ENCODE results near the gene TPGS2.

TPGS2 gene

GRCh38 chr18:36821681-36822080 is 7.1 kb downstream of the TPGS2 start:
- Histone ChIP-seq H3K36me3 (ENCODE audit: low read length) (no peaks in the 10 kb centered on the region), H4K20me1 (ENCODE audit: low read depth, low read length) (no peaks in the 10 kb centered on the region), H3K9me2 (replicated peaks; ENCODE audit: insufficient read depth, low read length) (no peaks in the 10 kb centered on the region), H3K27ac (ENCODE audit: low read depth, low read length) (no peak overlapping the region), H2AFZ (ENCODE audit: low read depth, low read length, severe bottlenecking) (no peak overlapping the region), H3K4me2 (ENCODE audit: low read depth, low read length, poor library complexity, severe bottlenecking) (no peak overlapping the region), H3F3A (ENCODE audit: insufficient read depth) (no peaks in the 10 kb centered on the region), H3K9me3 (ENCODE audit: insufficient read depth, low read length) (no peaks in the 10 kb centered on the region), H3K4me3 (ENCODE audit: insufficient read depth, low read length, poor library complexity, severe bottlenecking) (no peak overlapping the region), H3K79me2 (ENCODE audit: insufficient read depth, low read length) (peaks cover 25% of the 10 kb centered on the region; the same call in 1 of the 2 replicates), H3K9ac (ENCODE audit: low read length) (no peak overlapping the region), H3K27me3 (ENCODE audit: low read length) (no peaks in the 10 kb centered on the region)
- TF ChIP-seq, protein P1, sequence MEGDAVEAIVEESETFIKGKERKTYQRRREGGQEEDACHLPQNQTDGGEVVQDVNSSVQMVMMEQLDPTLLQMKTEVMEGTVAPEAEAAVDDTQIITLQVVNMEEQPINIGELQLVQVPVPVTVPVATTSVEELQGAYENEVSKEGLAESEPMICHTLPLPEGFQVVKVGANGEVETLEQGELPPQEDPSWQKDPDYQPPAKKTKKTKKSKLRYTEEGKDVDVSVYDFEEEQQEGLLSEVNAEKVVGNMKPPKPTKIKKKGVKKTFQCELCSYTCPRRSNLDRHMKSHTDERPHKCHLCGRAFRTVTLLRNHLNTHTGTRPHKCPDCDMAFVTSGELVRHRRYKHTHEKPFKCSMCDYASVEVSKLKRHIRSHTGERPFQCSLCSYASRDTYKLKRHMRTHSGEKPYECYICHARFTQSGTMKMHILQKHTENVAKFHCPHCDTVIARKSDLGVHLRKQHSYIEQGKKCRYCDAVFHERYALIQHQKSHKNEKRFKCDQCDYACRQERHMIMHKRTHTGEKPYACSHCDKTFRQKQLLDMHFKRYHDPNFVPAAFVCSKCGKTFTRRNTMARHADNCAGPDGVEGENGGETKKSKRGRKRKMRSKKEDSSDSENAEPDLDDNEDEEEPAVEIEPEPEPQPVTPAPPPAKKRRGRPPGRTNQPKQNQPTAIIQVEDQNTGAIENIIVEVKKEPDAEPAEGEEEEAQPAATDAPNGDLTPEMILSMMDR (IDR thresholded peaks at IDR 0.05; ENCODE audit: insufficient read depth, low read length, poor library complexity, severe bottlenecking): no peak
- no peak for TF ChIP-seq EZH2phosphoT487 (conservative IDR thresholded peaks at IDR 0.05; ENCODE audit: low read length)

DNA sequence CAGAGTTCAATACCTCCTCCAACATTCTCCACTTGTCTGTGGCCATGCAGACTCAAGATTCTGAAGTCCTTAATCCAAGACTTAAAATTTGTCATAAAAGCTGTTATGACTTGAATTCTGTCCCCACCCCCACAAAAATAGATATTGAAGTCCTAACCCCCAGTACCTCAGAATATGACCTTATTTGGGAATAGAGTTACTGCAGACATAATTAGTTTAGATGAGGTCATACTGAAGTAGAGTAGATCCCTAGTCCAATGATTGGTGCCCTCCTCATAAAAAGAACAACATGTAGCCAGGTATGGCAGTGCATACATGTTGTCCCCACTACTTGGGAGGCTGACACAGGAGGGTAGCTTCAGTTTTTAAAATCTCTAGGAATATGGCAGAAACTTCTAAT is 9.2 kb downstream of the TPGS2 start:
- Histone ChIP-seq H3F3A (ENCODE audit: insufficient read depth) (no peaks in the 10 kb centered on the region), H3K4me2 (ENCODE audit: low read depth, low read length, poor library complexity, severe bottlenecking) (no peak overlapping the region), H3K27ac (ENCODE audit: low read depth, low read length) (no peak overlapping the region), H3K79me2 (ENCODE audit: insufficient read depth, low read length) (peaks cover 16% of the 10 kb centered on the region; the same call in 1 of the 2 replicates), H3K9ac (ENCODE audit: low read length) (no peak overlapping the region), H2AFZ (ENCODE audit: low read depth, low read length, severe bottlenecking) (no peak overlapping the region), H3K4me3 (ENCODE audit: insufficient read depth, low read length, poor library complexity, severe bottlenecking) (no peak overlapping the region), H3K27me3 (ENCODE audit: low read length) (no peaks in the 10 kb centered on the region), H3K9me3 (ENCODE audit: insufficient read depth, low read length) (no peaks in the 10 kb centered on the region), H3K9me2 (replicated peaks; ENCODE audit: insufficient read depth, low read length) (no peaks in the 10 kb centered on the region), H3K36me3 (ENCODE audit: low read length) (peaks cover 6% of the 10 kb centered on the region; the same call in 1 of the 2 replicates), H4K20me1 (ENCODE audit: low read depth, low read length) (no peaks in the 10 kb centered on the region)
- TF ChIP-seq, protein P1 (IDR thresholded peaks at IDR 0.05; ENCODE audit: insufficient read depth, low read length, poor library complexity, severe bottlenecking): no peak
- no peak for TF ChIP-seq EZH2phosphoT487 (conservative IDR thresholded peaks at IDR 0.05; ENCODE audit: low read length)

DNA sequence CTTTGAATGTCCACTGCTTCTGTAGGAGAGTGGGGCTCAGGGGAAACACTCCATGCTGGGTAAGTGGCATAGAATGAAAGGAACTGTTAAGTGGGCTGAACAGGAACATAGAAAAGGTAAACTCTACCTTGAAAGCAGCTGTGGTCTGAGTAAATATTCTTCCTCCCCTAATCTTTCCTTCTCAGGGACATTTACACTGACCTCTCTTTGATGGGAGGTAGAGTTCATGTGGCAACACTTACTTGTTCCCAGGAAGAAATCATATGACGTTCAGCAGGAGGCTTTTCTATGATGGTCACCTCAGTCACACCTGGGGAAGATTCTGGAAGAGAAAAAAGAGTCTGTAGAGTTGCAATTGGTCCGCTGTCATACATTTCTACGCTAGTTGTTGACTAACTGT is 10.2 kb downstream of the TPGS2 start:
- no peak for TF ChIP-seq EZH2phosphoT487 (conservative IDR thresholded peaks at IDR 0.05; ENCODE audit: low read length)
- TF ChIP-seq, protein P1 (IDR thresholded peaks at IDR 0.05; ENCODE audit: insufficient read depth, low read length, poor library complexity, severe bottlenecking): no peak

More for the DNA sequence above, 10.2 kb downstream of the TPGS2 start:
- H3K4me3 ChIP-seq (ENCODE audit: insufficient read depth, low read length, poor library complexity, severe bottlenecking): no peak overlapping the region
- no peak overlapping the region for H2AFZ ChIP-seq (ENCODE audit: low read depth, low read length, severe bottlenecking)
- H3K27me3 ChIP-seq (ENCODE audit: low read length): no peaks in the 10 kb centered on the region
- no peaks in the 10 kb centered on the region for H3K9me2 ChIP-seq (replicated peaks; ENCODE audit: insufficient read depth, low read length)
- H3K27ac ChIP-seq (ENCODE audit: low read depth, low read length): no peak overlapping the region
- no peak overlapping the region for H3K4me2 ChIP-seq (ENCODE audit: low read depth, low read length, poor library complexity, severe bottlenecking)
- no peaks in the 10 kb centered on the region for H3K9me3 ChIP-seq (ENCODE audit: insufficient read depth, low read length)
- H3K79me2 ChIP-seq (ENCODE audit: insufficient read depth, low read length): peaks cover 10% of the 10 kb centered on the region; the same call in 1 of the 2 replicates
- H4K20me1 ChIP-seq (ENCODE audit: low read depth, low read length): no peaks in the 10 kb centered on the region
- H3F3A ChIP-seq (ENCODE audit: insufficient read depth): no peaks in the 10 kb centered on the region; the same call in 1 of the 2 replicates
- H3K36me3 ChIP-seq (ENCODE audit: low read length): peaks cover 6% of the 10 kb centered on the region; the same call in 1 of the 2 replicates
- no peak overlapping the region for H3K9ac ChIP-seq (ENCODE audit: low read length)

Measured in SU-DHL-6 (cell line).